ENCODE data around the gene ATAD1. TPM values are rescaled to one million over a fixed set of nuclear protein-coding genes. Genes with fewer than 3 reads are reported as not detected.

ATAD1 gene
- total and polyA plus RNA-seq, 8 donors, result 47.6 to 65.0 (median 50.4) TPM

DNA sequence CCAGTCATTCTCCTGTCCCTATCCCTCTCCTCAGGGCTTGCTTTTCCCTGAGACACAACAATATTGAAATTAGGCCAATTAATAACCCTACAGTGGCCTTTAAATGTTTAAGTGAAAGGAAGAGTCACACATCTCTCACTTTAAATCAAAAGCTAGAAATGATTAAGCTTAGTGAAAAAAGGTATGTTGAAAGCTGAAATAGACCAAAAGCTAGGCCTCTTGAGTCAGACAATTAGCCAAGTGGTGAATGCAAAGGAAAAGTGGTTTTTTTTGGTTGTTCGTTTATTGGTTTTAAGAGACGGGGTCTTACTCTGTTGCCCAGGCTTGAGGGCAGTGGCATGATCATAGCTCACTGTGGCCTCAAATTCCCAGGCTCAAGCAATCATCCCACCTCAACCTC, 9.7 kb upstream of the ATAD1 start:
- TF ChIP-seq, protein P1, sequence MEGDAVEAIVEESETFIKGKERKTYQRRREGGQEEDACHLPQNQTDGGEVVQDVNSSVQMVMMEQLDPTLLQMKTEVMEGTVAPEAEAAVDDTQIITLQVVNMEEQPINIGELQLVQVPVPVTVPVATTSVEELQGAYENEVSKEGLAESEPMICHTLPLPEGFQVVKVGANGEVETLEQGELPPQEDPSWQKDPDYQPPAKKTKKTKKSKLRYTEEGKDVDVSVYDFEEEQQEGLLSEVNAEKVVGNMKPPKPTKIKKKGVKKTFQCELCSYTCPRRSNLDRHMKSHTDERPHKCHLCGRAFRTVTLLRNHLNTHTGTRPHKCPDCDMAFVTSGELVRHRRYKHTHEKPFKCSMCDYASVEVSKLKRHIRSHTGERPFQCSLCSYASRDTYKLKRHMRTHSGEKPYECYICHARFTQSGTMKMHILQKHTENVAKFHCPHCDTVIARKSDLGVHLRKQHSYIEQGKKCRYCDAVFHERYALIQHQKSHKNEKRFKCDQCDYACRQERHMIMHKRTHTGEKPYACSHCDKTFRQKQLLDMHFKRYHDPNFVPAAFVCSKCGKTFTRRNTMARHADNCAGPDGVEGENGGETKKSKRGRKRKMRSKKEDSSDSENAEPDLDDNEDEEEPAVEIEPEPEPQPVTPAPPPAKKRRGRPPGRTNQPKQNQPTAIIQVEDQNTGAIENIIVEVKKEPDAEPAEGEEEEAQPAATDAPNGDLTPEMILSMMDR (IDR thresholded peaks at IDR 0.05), result no peak
- ATAC-seq (no peak), DNase-seq (no peak)
- Histone ChIP-seq H3K4me1 (no peaks in the 10 kb centered on the region), H3K27me3 (no peaks in the 10 kb centered on the region), H3K27ac (no peak overlapping the region), H3K36me3 (no peaks in the 10 kb centered on the region), H3K4me3 (no peak overlapping the region), H3K9me3 (no peaks in the 10 kb centered on the region)
- intact Hi-C loops (cut with DNase I), result no loop called here

DNA sequence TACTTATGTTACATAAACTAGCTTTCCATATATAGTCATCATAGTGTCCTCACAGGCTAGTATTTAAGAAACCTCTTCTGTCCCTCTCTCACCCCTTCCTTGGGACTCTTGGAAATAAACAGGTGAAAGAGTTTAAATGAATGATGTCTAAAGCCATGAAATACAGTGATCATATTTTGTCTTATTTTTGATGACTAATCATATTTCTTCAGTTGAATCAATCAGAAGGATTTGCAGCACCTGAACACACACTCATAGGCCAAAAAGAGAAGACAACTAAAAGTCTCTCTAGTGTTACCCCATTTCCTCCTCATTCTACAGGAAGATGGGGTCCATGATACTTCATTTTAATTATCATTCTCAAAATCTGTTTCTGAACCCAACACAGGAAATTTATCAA, 8.6 kb upstream of the ATAD1 start:
- Histone ChIP-seq H3K9me3 (no peaks in the 10 kb centered on the region), H3K27me3 (no peaks in the 10 kb centered on the region), H3K4me1 (no peaks in the 10 kb centered on the region), H3K36me3 (no peaks in the 10 kb centered on the region), H3K4me3 (no peak overlapping the region), H3K27ac (no peak overlapping the region)
- TF ChIP-seq, protein P1 (IDR thresholded peaks at IDR 0.05), result no peak
- ATAC-seq (no peak), DNase-seq (no peak)
- intact Hi-C loops (cut with DNase I), result no loop called here

DNA sequence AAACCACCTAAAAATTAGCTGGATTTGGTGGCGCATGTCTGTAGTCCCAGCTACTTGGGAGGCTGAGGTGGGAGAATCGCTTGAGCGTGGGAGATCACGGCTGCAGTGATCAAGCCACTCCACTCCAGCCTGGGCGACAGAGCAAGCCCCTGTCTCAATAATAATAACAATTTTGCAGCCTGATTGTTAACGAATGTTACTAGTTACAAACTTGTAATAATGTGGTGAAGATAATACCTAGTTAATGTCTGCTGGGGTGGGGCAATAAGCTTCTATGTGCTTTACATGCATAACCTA, 1.2 kb upstream of the ATAD1 start:
- no peak for DNase-seq
- peaks cover 6 to 32% of the 10 kb centered on the region in 2 donors for H3K4me1 ChIP-seq
- H3K4me3 ChIP-seq, result peak overlapping the region in 1 of 2 donors; percentile 54
- intact Hi-C loops (cut with DNase I), result no loop called here
- no peak for ATAC-seq
- no peak overlapping the region for H3K27ac ChIP-seq
- no peaks in the 10 kb centered on the region for H3K27me3 ChIP-seq
- peaks cover 0 to under 1% of the 10 kb centered on the region in 2 donors for H3K36me3 ChIP-seq
- H3K9me3 ChIP-seq, result no peaks in the 10 kb centered on the region
- TF ChIP-seq, protein P1 (IDR thresholded peaks at IDR 0.05), result no peak

DNA sequence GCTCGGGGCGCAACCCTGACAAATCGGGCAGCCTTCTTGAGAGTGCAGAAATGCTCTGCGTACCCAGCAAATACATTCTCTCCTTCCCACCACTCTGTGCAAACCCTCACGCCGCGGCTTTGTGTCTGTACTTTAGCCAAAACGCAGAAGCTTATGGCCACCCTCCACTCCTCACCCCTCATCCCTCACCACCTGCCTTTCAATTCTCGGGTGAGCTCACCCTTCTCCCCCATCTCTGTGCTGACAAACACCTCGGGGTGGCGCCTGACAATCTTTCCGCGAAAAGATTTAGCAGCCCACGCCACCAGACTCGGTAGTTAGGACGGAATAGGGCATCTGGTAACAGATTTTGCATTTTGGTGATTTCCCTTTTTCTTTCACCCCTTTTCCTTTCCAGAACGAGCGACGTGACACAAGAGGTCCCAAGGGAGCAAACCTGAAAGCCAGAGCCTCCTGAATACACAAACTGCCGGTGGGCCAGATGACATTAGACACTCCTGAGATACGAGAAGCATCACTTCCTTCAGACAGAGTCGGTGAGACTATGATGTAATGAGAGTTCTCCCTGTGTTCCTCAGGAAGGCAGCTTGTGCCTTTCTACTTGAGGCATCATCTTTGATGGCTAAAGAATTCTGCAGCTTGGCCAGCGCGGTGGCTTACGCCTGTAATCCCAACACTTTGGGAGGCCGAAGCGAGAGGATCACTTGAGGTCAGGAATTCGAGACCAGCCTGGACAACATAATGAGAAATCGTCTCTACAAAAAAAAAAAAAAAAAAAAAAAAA, 671 bp upstream of the ATAD1 start:
- Histone ChIP-seq H3K4me1 (peaks cover 6 to 33% of the 10 kb centered on the region in 2 donors), H3K4me3 (peak overlapping the region; percentile 54 to 66), H3K27ac (peak overlapping the region; percentile 77 to 84), H3K27me3 (no peaks in the 10 kb centered on the region), H3K36me3 (peaks cover 0 to 6% of the 10 kb centered on the region in 2 donors), H3K9me3 (no peaks in the 10 kb centered on the region)
- TF ChIP-seq, protein P1 (IDR thresholded peaks at IDR 0.05), result no peak
- peak in 2 of 4 donors; percentile 26 to 54 for DNase-seq
- ATAC-seq, result peak; percentile 65
- intact Hi-C loops (cut with DNase I), result no loop called here

DNA sequence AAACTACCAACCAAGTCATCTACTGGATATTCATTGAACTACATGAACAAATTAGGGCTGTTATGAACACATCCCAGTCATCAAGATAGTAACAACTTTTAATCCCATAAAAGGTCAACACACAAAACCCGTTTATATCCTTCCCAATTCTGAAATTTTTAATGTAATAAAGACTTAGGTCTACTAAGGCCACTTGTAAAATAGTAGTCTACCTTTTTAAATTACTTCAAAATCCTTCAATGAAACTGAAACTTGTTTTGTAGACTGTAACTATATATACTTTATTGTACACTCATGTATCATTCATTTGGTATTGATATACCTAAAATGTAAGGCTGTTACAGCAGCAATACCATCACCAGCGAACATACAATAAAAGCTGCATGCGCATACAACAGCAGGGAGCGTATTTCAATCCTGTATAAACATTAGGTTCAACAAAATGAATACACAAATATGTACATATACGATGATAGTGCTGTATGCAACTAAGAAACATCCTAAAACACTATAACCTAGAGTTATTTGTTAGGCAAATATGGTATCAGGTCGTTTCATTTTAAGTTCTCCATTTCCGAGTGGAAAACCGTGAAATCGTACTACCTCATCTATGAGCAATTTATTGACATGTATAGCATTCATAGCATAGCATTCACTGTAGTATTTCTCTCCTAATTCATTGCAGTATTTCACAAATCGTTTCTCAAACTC, 973 bp downstream of the ATAD1 start:
- Histone ChIP-seq H3K9me3 (no peaks in the 10 kb centered on the region), H3K36me3 (peaks cover 0 to 20% of the 10 kb centered on the region in 2 donors), H3K27ac (peak overlapping the region; percentile 77 to 84), H3K4me1 (peaks cover 6 to 33% of the 10 kb centered on the region in 2 donors), H3K27me3 (no peaks in the 10 kb centered on the region), H3K4me3 (peak overlapping the region; percentile 54 to 66)
- peak in 1 of 4 donors; percentile 1 for DNase-seq
- ATAC-seq, result no peak
- intact Hi-C loops (cut with DNase I), result no loop called here
- TF ChIP-seq, protein P1 (IDR thresholded peaks at IDR 0.05), result no peak

Data from left lung (tissue), 10 donors.